GM12865 (cell line): Measurements from ENCODE around the gene KRT26.
A peak's percentile ranks its signal among the peaks of the same experiment; 100 is the strongest.

ENCODE experiments used
- DNase-seq: peaks from one replicate; pipeline ENCODE4 v3.0.0; 2010; ENCODE audit warnings: low read depth
- H3K4me3 ChIP-seq: 2 replicates; pipeline ENCODE4 v1.5.1; 2011; ENCODE audit warnings: mild to moderate bottlenecking, low read depth, low read length, control low read depth
- CTCF ChIP-seq: IDR thresholded peaks from 2 replicates; pipeline ENCODE4 v1.5.1; 2011; ENCODE audit warnings: low read length, control low read depth, low read depth, inconsistent platforms; ENCODE audit not compliant: insufficient read depth; ENCODE audit errors: missing control alignments

KRT26 gene

GRCh38 chr17:40795019-40795667 is 23.1 kb upstream of the KRT26 start:
- TF ChIP-seq CTCF, result no peak
- no peak overlapping the region for H3K4me3 ChIP-seq
- no peak for DNase-seq

- no peak for TF ChIP-seq CTCF
- no peak overlapping the region for H3K4me3 ChIP-seq
- DNase-seq, result no peak
These were observed 22.5 kb upstream of the KRT26 start for GRCh38 chr17:40794466-40794865.

GRCh38 chr17:40793832-40794231 is 21.8 kb upstream of the KRT26 start:
- no peak overlapping the region for H3K4me3 ChIP-seq
- DNase-seq, result no peak
- TF ChIP-seq CTCF, result no peak

- DNase-seq, result peak; percentile 22
- no peak overlapping the region for H3K4me3 ChIP-seq
- peak; percentile 49 for TF ChIP-seq CTCF
These were observed 19.9 kb upstream of the KRT26 start for GRCh38 chr17:40791787-40792436.

GRCh38 chr17:40791111-40791510 is 19.1 kb upstream of the KRT26 start:
- no peak for DNase-seq
- no peak overlapping the region for H3K4me3 ChIP-seq
- TF ChIP-seq CTCF, result no peak

- DNase-seq, result no peak
- no peak within 1 kb of the TSS for H3K4me3 ChIP-seq
- no peak for TF ChIP-seq CTCF
These were observed 10.4 kb upstream of the KRT26 start, which contains the start of gene KRT27 for GRCh38 chr17:40782450-40782849. TSS of gene KRT27 (minus strand) at chr17:40782550. CDS start at chr17:40782493, 57 bp downstream.

- no peak for TF ChIP-seq CTCF
- no peak for DNase-seq
- no peak overlapping the region for H3K4me3 ChIP-seq
These were observed 7.3 kb upstream of the KRT26 start for GRCh38 chr17:40779181-40779909.
